HG03521 (cell line): ENCODE results near the gene RAB1B.
"Not testable (repeated sequence)": the region's sequence is repeated elsewhere in the genome, so short reads cannot be mapped to it uniquely, and the experiment has no call there.

Experiments
- ATAC-seq: cut with Tn5 transposase; IDR thresholded peaks from one replicate; pipeline ENCODE4 v1.9.1; 2021; ENCODE audit warnings: mild to moderate bottlenecking, moderate library complexity; ENCODE audit not compliant: unreplicated experiment

Gene RAB1B

GRCh38 chr11:66317723-66318599 is 49.5 kb downstream of the RAB1B start:
- no peak for ATAC-seq

GRCh38 chr11:66318600-66318970 is 50.1 kb downstream of the RAB1B start:
- no peak for ATAC-seq

- ATAC-seq = not testable (repeated sequence)
Measured at GRCh38 chr11:66320289-66320688, 51.9 kb downstream of the RAB1B start.

GRCh38 chr11:66320748-66321147 is 52.3 kb downstream of the RAB1B start:
- not testable (repeated sequence) for ATAC-seq

- no peak for ATAC-seq
Measured at GRCh38 chr11:66321606-66322005, 53.2 kb downstream of the RAB1B start.

- no peak for ATAC-seq
Measured at GRCh38 chr11:66322732-66323427, 54.4 kb downstream of the RAB1B start.

GRCh38 chr11:66323684-66324083 is 55.2 kb downstream of the RAB1B start:
- ATAC-seq = no peak

GRCh38 chr11:66324664-66325063 is 56.2 kb downstream of the RAB1B start:
- no peak for ATAC-seq

GRCh38 chr11:66325263-66325671 is 56.8 kb downstream of the RAB1B start:
- no peak for ATAC-seq

GRCh38 chr11:66326261-66327111 is 58.0 kb downstream of the RAB1B start:
- ATAC-seq = no peak
